DMS53 (cell line): ENCODE data around the gene AHSG.
"Not testable (repeated sequence)": the region's sequence is repeated elsewhere in the genome, so short reads cannot be mapped to it uniquely, and the experiment has no call there.

ENCODE experiments used
- DNase-seq: peaks from one replicate; lab custom pipeline; 2025; lab: John Stamatoyannopoulos, UW

The AHSG gene

GRCh38 chr3:186612721-186613636 lies at the start of gene AHSG:
AHSG (plus strand) TSS chr3:186613060; CDS start chr3:186613142, 82 bp downstream.
- DNase-seq = no peak

- DNase-seq = no peak
These were observed 48.3 kb upstream of the AHSG start for GRCh38 chr3:186564586-186564985.

- no peak for DNase-seq
These were observed 46.1 kb upstream of the AHSG start for GRCh38 chr3:186566772-186567071.

GRCh38 chr3:186567072-186567921 lies 45.6 kb upstream of the AHSG start, which contains the start of gene TBCCD1:
TBCCD1 (minus strand) TSS chr3:186567339; CDS start chr3:186564329, 3,010 bp downstream.
- DNase-seq = peak; percentile 91

- DNase-seq = peak; percentile 39
These were observed 43.5 kb upstream of the AHSG start for GRCh38 chr3:186569361-186569760.

GRCh38 chr3:186569779-186570095 lies 43.1 kb upstream of the AHSG start:
- DNase-seq = no peak

GRCh38 chr3:186570096-186570940 lies 42.5 kb upstream of the AHSG start, which contains the start of gene DNAJB11:
DNAJB11 (plus strand) TSS chr3:186570720; CDS start chr3:186570898, 178 bp downstream.
- DNase-seq = peak; percentile 99

GRCh38 chr3:186570941-186571643 lies 41.8 kb upstream of the AHSG start:
- DNase-seq = peak; percentile 33

GRCh38 chr3:186571644-186572013 lies 41.2 kb upstream of the AHSG start:
- no peak for DNase-seq

GRCh38 chr3:186577521-186577920 lies 35.3 kb upstream of the AHSG start:
- DNase-seq = no peak

GRCh38 chr3:186580785-186581184 lies 32.1 kb upstream of the AHSG start:
- DNase-seq = no peak

- no peak for DNase-seq
These were observed 30.3 kb upstream of the AHSG start for GRCh38 chr3:186582541-186582940.

GRCh38 chr3:186583831-186584230 lies 29.0 kb upstream of the AHSG start:
- DNase-seq = peak; percentile 43

- not testable (repeated sequence) for DNase-seq
These were observed 26.6 kb upstream of the AHSG start for GRCh38 chr3:186586245-186586644.

GRCh38 chr3:186587183-186587582 lies 25.7 kb upstream of the AHSG start:
- no peak for DNase-seq

- DNase-seq = peak; percentile 63
These were observed 24.2 kb upstream of the AHSG start for GRCh38 chr3:186588632-186589031.

- peak; percentile 59 for DNase-seq
These were observed 23.7 kb upstream of the AHSG start for GRCh38 chr3:186589121-186589520.

GRCh38 chr3:186589856-186590579 lies 22.8 kb upstream of the AHSG start:
- peak; percentile 39 for DNase-seq

- DNase-seq = no peak
These were observed 22.1 kb upstream of the AHSG start for GRCh38 chr3:186590580-186591295.

GRCh38 chr3:186592682-186593081 lies 20.2 kb upstream of the AHSG start:
- DNase-seq = no peak
